Colonic mucosa (tissue), 4 donors: Measurements from ENCODE around the gene KLHL40. TPM values are rescaled to one million over a fixed set of nuclear protein-coding genes. Genes with fewer than 3 reads are reported as not detected.

ENCODE experiments used
- DNase-seq: peaks from one replicate; pipeline ENCODE4 v3.0.0-alpha.2; 2020
- H3K27ac ChIP-seq: fragments of 200-600 bp; one replicate; pipeline ENCODE4 v1.8.0; 2021
- H3K27me3 ChIP-seq: fragments of 200-600 bp; one replicate; pipeline ENCODE4 v1.8.0; 2021
- H3K36me3 ChIP-seq: fragments of 200-600 bp; one replicate; pipeline ENCODE4 v1.8.0; 2021
- H3K4me1 ChIP-seq: fragments of 200-600 bp; one replicate; pipeline ENCODE4 v1.8.0; 2021; ENCODE audit warnings: mild to moderate bottlenecking
- H3K4me3 ChIP-seq: fragments of 200-600 bp; one replicate; pipeline ENCODE4 v1.8.0; 2021
- H3K9ac ChIP-seq, 2 donors: one replicate each; pipeline ENCODE4 v1.7.0; 2013; ENCODE audit warnings: control low read depth in 2 of 2, low read depth in 2 of 2, low read length in 2 of 2
- H3K9me3 ChIP-seq: fragments of 200-600 bp; one replicate; pipeline ENCODE4 v1.8.0; 2021
- intact Hi-C: fragments of 100-400 bp; cut with DNase I; formaldehyde crosslinking; loops from one replicate; pipeline ENCODE4 v1.14.1; 2022
- total RNA-seq, 2 donors: library from RNA; stranded (reverse); fragmentation: NEBNext Ultra II Directional in 1 of 2; extraction: Animal tissue kit (Norgen Biotek cat#: 25700) in 1 of 2; gene quantifications; one replicate each; pipeline ENCODE4 v1.2.1, GENCODE V29; 2021
- TF ChIP-seq, protein P1 (sequence below): fragments of 200-600 bp; IDR thresholded peaks from one replicate; pipeline ENCODE4 v1.8.0; 2022; ENCODE audit warnings: antibody characterized with exemption, mild to moderate bottlenecking
- donor health status: healthy.
- donor health status: DM: no; HTN: no; CAD: no.
- donor health status: DM: no; HTN: no; CAD: no.

The KLHL40 gene
- total RNA-seq, 2 donors from 2014 or later: not detected

DNA sequence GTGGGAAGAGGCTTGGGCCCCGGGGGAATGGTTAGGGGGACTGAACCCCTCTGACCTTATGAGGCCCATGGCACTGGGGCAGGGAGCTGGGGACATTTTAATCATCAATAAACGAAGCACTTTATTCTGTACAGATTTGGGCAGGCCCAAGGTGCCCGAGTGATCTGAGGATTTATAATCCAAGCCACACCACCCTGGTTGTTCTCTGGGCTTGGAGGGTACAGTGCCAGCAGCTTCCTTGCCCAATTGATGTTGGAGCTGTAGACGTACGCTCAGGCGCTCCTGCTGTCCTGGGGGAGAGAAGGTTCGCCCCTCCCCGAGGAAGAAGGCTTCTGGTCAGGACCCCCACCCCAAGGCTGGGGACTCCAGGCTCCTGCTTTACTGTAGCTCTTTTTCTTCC is 19.3 kb upstream of the KLHL40 start:
- TF ChIP-seq, protein P1, sequence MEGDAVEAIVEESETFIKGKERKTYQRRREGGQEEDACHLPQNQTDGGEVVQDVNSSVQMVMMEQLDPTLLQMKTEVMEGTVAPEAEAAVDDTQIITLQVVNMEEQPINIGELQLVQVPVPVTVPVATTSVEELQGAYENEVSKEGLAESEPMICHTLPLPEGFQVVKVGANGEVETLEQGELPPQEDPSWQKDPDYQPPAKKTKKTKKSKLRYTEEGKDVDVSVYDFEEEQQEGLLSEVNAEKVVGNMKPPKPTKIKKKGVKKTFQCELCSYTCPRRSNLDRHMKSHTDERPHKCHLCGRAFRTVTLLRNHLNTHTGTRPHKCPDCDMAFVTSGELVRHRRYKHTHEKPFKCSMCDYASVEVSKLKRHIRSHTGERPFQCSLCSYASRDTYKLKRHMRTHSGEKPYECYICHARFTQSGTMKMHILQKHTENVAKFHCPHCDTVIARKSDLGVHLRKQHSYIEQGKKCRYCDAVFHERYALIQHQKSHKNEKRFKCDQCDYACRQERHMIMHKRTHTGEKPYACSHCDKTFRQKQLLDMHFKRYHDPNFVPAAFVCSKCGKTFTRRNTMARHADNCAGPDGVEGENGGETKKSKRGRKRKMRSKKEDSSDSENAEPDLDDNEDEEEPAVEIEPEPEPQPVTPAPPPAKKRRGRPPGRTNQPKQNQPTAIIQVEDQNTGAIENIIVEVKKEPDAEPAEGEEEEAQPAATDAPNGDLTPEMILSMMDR: no peak
- no peak for DNase-seq
- no peaks in the 10 kb centered on the region for H3K36me3 ChIP-seq
- H3K9ac ChIP-seq: no peak overlapping the region
- H3K4me1 ChIP-seq: no peaks in the 10 kb centered on the region
- no peak overlapping the region for H3K4me3 ChIP-seq
- H3K27ac ChIP-seq: no peak overlapping the region
- H3K27me3 ChIP-seq: no peaks in the 10 kb centered on the region
- H3K9me3 ChIP-seq: no peaks in the 10 kb centered on the region
- intact Hi-C loops: no loop called here

DNA sequence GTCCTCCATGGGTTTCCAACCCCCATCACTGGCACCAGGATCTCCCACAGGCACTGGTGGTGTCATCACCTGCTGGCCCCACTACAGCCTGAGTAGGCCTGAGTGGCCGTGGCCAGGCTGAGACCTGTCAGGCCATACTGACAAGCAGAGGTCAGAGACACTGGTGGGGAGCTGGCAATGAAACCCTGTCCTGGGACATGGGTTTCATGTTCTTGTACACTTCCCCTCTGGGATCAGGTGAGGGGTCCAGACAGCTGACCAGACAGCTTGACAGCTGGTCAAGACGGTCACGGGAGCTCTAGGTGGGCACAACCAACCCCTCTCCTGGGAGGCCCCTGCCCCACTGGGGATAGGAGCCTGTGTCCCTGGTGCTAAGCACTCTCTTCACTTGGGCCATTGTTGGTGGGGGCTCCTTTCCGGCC is 18.7 kb upstream of the KLHL40 start:
- no peak overlapping the region for H3K27ac ChIP-seq
- no peak for DNase-seq

DNA sequence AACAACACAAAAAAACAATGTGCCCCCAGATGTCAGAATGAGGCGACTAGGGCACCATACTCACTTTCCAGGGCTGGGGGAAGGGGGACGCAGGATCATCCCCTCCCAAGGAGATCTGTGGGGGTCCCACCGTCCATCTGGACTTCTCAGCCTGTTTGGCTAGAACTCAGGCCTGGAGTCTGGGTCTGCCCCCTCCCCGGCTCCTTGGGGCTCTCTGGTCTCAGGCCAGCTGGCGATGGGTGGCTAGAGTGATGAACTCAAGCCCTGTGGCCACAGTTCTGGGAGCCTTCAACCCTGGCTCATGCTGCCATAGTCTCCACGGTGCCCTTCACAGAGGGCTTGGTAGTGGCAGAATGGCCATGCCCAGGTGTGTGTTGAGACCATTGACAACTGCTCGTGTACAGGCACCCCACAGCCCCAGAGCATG is 18.2 kb upstream of the KLHL40 start:
- DNase-seq: no peak
- intact Hi-C loops: no loop called here
- TF ChIP-seq, protein P1: no peak
- Histone ChIP-seq H3K27me3 (no peaks in the 10 kb centered on the region), H3K4me3 (no peak overlapping the region), H3K27ac (no peak overlapping the region), H3K36me3 (no peaks in the 10 kb centered on the region), H3K4me1 (no peaks in the 10 kb centered on the region), H3K9me3 (no peaks in the 10 kb centered on the region), H3K9ac (no peak overlapping the region)

More for the DNA sequence above, 18.7 kb upstream of the KLHL40 start:
- TF ChIP-seq, protein P1: no peak
- Histone ChIP-seq H3K27me3 (no peaks in the 10 kb centered on the region), H3K4me1 (no peaks in the 10 kb centered on the region), H3K36me3 (no peaks in the 10 kb centered on the region), H3K4me3 (no peak overlapping the region), H3K9ac (no peak overlapping the region), H3K9me3 (no peaks in the 10 kb centered on the region)
- intact Hi-C loops: no loop called here

DNA sequence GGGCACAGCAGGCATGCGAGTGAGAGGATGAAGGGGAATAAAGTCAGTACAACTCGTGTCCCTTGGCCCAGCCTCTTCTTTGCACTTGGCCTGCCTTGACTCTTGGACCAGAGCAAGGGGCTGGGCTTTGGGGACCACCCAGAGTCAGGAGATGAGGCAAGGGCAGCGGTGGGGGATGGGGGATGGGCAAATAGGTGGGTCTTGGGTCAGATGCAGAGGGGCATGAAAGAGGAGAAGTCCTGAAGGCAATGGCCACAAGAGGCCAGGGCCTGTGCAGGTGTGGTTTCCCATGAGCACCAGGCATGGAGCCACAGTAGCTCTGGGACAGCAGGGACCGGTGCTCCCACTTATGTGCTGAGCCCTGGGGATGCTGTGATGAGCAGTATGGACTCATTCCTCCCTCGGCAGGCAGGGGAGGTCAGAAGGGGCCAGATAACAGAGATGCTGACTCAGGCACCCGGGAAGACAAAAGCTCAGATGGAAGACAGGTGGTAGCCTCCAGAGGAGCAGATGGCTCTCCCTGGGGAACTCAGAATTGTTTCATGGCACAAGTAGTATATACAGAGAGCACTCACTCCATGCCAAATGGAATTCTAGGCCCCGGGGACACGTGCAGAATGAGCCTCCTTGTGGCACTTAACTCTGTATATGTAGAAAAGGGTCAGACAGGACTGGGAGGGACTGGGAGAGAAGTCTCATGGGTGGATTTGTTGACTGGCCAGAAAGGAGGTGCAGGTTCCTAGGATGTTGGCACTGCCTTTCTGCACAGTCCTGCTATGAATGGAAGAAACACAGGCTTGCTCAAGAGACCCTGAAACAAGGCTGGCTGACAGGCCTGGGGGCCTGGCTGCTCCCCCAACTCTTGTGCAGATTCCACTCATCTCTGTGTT is 17.6 kb upstream of the KLHL40 start:
- no peak overlapping the region for H3K4me3 ChIP-seq
- no peak for DNase-seq
- H3K27ac ChIP-seq: no peak overlapping the region
- H3K36me3 ChIP-seq: no peaks in the 10 kb centered on the region
- H3K4me1 ChIP-seq: no peaks in the 10 kb centered on the region
- H3K27me3 ChIP-seq: no peaks in the 10 kb centered on the region
- no peaks in the 10 kb centered on the region for H3K9me3 ChIP-seq
- intact Hi-C loops: no loop called here
- no peak overlapping the region for H3K9ac ChIP-seq
- TF ChIP-seq, protein P1: no peak

- H3K9me3 ChIP-seq: no peaks in the 10 kb centered on the region
- TF ChIP-seq, protein P1: no peak
- intact Hi-C loops: no loop called here
Measured at GRCh38 chr3:42668413-42668760, 16.9 kb upstream of the KLHL40 start.

More at GRCh38 chr3:42668413-42668760, 16.9 kb upstream of the KLHL40 start:
- H3K4me3 ChIP-seq: no peak overlapping the region
- H3K27me3 ChIP-seq: no peaks in the 10 kb centered on the region
- no peaks in the 10 kb centered on the region for H3K36me3 ChIP-seq
- DNase-seq: no peak
- H3K27ac ChIP-seq: no peak overlapping the region
- H3K4me1 ChIP-seq: no peaks in the 10 kb centered on the region
- no peak overlapping the region for H3K9ac ChIP-seq
